Fibroblast of skin of left quadriceps (primary cell): Measurements from ENCODE around the gene SULT4A1.
"Not testable (repeated sequence)": the region's sequence is repeated elsewhere in the genome, so short reads cannot be mapped to it uniquely, and the experiment has no call there.

Source experiments
- DNase-seq, 2 experiments: peaks; one replicate each; pipeline ENCODE4 v3.0.0-alpha.2; 2013; ENCODE audit warnings: low read depth in 2 of 2

The SULT4A1 gene, protein sequence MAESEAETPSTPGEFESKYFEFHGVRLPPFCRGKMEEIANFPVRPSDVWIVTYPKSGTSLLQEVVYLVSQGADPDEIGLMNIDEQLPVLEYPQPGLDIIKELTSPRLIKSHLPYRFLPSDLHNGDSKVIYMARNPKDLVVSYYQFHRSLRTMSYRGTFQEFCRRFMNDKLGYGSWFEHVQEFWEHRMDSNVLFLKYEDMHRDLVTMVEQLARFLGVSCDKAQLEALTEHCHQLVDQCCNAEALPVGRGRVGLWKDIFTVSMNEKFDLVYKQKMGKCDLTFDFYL

DNA sequence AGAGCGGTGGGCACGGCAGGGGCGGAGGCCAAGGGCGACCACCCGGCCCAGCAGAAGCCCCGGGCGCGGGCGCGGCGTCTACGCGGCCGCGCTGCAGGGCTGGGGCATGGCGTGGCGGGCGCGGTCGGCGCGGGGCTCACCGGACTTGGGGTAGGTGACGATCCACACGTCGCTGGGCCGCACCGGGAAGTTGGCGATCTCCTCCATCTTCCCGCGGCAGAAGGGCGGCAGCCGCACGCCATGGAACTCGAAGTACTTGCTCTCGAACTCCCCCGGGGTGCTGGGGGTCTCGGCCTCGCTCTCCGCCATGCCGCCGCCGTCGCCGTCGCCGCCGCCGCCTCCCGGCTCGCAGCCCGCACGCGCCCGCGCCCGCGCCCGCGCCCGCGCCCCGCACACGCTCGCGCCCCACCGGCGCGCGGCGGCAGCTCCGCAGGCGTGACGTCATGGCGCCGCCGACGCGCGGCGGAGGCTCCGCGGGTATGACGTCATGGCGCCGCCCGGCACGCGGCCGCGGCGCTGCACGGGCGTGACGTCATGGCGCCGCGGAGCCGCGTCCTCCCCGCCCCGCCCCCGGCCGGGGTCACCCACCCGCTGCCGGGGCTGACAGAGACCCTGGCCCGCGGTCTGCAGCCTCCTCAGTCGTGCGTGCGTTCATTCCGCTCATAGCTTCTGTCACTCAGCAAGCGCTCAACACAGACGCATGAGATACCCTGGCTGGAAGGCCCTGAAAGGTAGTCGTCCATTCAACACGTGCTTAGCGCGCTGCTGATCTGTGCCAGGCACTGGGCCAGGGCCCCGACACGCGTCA is at the start of gene SULT4A1:
TSS of gene SULT4A1 (minus strand) at position 440 of the 808 bp plus-strand sequence. CDS start at position 309, 131 bp downstream.
- no peak for DNase-seq

DNA sequence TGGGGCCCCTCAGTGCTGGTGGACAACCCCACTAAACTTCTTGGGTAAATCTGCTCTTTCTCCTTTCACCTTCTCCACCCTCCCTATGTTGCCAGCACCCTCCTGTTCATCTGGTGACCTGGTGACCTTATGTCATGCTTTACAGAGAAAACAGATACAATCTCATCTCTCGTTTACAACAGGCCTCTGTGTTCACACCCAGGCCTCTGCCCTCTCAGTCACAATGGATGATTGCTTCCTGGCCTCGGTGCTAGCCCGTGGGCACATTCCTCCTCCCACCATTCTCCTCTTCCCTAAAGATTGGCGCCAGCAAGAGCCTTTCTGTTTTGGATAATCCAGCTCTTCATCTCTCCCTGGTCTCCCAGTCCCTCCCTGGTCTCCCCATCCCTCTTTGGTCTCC is 49.0 kb upstream of the SULT4A1 start:
- DNase-seq, result no peak

DNA sequence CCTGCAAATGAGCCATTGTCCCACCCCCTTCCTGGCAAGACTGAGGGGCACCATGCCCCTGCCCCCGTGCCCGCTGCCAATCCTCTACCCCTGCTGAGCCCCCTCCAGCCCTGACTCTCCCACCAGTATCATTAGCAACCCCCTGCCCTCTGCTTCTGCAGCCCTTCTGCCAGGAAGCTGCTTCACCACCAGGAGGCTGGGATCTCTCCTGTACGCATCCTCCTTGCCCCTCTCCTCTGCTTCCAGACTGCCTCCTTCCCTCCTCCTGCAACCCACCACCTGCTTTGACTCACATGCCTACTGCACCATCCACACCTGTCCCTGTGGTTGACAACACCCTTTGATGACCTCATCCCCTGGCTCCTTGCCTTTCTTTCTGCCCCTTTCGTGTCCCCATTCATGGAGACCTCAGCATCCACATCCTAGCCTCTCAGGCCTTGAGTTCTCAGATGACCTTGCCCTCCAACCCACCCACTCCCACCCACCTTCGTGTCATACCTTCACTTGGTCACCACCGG is 47.9 kb upstream of the SULT4A1 start:
- no peak for DNase-seq

DNA sequence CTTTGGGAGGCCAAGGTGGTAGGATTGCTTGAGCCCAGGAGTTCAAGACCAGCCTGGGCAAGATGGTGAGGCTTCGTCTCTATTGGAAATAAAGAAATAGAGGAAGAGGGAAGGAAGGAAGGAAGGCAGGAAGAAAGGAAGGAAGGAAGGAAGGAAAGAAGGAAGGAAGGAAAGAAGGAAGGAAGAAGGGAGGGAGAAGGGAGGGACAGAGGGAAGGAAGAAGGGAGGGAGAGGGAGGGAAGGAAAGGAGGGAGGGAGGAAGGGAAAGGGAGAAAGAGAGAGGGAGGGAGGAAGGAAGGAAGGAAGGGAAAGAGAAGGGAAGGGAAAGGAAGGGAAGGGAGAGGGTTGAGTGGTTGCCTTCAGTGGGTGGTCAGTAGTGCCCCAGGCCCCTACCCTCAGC is 47.4 kb upstream of the SULT4A1 start:
- no peak for DNase-seq

DNA sequence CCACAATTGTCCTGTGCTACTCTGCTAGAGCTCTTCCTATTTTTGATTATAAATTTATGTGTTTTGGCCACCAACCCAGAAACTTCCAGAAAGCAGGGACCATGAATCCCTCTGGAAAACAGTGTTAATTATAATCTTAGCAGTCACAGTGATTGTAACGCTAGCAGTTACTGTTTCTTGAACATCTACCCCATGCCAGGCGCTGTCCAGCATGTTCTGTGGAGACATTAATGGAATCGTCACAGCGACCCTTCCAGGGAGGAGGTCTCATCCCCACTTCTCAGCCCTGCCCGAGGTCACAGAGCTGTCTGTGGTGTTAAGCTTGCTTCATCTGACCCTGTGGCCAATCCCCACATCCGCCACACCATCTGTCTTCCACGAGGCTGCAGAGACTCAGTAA is 43.4 kb upstream of the SULT4A1 start:
- DNase-seq, result no peak

DNA sequence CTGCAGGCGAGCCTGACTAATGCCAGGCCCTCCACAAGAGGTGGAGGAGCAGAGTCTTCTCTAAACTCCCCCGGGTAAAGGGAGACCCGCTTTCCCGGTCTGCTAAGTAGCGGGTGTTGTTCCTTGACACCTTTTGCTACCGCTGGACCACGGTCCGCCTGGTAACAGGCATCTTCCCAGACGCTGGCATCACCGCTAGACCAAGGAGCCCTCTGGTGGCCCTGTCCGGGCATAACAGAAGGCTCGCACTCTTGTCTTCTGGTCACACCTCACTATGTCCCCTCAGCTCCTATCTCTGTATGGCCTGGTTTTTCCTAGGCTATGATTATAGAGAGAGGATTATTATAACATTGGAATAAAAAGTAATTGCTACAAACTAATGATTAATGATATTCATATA is 42.1 kb upstream of the SULT4A1 start:
- DNase-seq, result not testable (repeated sequence)

DNA sequence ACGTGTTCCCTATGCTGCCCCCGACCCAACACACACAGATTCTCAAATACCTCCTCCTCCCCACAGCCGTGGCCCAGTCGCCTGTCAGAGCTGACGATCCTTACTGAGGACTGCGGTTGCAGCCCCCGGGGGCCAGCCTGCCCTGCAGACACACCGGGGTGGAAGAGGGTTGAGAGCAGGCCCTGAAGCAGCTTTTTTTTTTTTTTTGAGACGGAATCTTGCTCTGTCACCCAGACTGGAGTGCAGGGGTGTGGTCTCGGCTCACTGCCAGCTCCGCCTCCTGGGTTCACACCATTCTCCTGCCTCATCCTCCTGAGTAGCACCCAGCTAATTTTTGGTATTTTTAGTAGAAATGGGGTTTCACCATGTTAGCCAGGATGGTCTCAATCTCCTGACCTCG is 40.7 kb upstream of the SULT4A1 start:
- not testable (repeated sequence) for DNase-seq

DNA sequence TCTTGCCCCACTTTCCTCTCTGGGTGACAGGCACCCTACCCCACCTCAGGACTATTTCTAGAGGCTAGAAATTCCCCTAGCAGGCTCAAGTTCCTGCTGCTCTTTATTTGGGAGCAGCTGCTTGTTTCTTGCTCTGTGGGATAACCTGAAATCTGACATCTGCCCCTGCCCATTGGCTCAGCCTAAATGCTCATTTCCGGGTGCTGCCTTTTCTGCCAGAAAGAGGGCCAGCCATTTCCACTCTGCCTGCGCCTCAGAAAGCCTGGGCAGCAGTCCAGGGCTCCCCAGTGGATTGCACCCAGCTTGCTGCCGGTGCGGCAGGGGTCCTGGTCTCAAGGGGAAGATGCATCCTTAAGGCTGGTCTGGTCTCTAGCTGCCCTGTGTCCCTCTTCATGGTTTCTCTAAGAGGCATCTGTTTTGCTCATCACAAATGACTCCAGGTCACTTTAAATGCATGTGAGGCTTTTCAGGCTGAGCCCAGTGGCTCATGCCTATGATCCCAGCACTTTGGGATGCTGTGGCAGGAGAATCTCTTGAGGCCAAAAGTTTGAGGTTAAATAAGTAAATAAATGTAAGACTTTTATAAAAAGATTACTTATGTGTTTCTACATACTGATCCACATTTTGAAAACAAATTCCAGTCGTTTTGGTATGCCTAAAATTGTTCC is 39.8 kb upstream of the SULT4A1 start:
- DNase-seq, result peak; percentile 63 to 70

DNA sequence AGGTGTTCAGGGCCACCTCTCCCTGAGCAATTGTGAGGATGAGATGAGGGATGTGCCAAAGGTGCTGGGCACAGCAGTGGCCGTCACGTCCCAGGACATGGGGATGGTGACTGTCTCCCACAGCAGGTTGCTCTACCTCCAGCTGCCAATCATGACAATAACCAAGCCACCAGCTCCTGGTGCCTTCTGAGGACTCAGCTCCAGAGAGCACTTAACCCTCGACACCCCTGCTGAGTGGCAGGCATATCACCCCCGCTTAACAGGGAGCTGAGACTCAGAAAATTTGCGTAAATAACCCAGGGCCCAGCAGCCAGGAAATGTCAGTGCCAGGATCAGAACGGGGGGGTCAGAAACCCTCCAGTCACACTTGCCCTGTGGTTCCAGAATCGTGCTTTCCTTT is 37.9 kb upstream of the SULT4A1 start:
- DNase-seq, result no peak

DNA sequence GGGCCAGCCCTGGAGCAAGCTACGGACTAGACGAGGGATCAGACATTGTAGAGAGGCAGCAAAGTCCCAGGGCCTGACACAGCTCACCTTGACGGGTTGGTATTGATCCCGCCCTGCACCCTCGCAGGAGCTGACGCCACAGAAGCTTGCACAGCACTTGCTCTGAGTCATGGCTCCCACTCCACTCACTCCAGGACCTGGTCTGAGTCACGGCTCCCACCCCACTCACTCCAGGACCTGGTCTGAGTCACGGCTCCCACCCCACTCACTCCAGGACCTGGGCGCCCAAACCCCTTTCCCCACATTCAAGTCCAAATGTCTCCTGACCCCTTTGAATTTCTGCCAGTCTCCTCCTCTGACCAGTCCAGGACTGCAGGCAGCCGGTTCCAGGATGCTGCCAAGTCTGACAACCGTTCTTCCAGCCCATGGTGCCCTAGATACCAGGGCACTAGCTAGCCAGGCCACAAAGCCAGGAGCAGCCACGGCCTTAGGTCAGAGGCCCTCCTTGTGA is 35.5 kb upstream of the SULT4A1 start:
- no peak for DNase-seq

DNA sequence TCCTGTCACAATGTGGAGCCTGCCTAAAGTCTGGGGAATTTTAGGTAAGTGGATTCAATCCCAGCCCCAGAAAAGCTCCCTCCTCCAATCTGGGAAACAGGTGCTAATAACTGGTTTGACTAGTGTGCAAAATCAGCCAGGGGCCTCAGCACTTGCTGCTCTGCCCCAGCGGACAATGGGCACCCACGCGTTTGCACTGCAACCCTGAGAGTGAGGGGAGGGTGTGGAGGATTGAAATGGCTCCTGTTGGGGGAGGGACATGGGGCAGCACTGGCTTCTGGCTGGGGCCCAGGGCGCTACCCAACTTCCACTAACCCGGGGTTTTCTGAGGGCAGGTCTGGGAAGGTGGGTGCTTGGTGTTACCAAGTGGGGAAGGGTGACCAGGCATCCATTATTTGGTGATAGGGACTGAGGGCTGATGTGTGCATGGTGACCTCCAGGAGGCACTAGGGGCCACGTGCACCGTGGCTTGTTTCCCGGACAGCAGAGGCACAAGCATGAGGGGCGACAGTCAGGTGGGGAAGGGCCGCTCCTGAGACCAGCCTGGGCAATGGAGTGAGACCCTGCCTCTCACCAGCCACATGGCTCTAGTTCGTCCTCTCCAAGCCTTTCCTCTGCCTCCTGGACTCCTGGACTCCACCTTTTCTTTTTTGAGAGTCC is 33.8 kb upstream of the SULT4A1 start:
- no peak for DNase-seq

DNA sequence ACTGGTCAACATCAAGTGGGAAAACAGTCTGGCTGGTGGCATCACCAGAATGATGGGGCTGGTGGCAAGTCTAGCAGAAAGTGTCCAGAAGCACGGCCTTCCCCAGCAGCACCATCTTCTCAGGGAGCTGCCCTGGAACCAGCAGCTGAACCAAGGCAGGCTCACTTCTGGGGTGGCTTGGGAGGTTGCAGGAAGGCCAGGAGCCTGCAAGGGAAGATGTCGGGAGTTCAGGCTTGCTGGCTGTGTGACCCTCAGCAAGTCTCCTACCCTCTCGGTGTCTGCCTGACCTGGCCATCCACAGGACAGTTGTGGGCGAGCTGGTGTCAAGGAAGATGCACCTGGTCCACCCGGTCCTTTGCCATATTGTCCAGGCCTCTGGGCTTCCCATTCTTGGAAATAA is 31.8 kb upstream of the SULT4A1 start:
- DNase-seq, result no peak

DNA sequence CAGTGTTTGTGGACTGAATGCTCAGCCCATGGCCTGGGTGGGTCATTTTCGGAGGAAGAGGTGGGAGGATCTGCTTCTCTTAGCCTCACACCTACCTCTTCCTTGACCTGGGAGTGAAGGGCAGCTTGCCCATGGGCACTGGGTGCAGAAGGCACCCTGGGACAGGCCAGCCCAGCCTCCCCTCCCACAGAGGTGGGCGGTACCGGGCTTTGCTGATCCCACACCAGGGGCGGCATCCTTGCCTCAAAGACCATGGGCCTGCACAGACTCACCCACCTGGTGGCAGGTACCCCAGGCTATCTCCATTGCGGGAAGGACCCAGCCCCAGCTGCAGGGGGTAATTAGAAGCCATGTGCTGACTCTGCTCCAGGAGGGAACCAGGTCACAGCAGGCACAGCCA is 31.0 kb upstream of the SULT4A1 start:
- DNase-seq, result no peak

DNA sequence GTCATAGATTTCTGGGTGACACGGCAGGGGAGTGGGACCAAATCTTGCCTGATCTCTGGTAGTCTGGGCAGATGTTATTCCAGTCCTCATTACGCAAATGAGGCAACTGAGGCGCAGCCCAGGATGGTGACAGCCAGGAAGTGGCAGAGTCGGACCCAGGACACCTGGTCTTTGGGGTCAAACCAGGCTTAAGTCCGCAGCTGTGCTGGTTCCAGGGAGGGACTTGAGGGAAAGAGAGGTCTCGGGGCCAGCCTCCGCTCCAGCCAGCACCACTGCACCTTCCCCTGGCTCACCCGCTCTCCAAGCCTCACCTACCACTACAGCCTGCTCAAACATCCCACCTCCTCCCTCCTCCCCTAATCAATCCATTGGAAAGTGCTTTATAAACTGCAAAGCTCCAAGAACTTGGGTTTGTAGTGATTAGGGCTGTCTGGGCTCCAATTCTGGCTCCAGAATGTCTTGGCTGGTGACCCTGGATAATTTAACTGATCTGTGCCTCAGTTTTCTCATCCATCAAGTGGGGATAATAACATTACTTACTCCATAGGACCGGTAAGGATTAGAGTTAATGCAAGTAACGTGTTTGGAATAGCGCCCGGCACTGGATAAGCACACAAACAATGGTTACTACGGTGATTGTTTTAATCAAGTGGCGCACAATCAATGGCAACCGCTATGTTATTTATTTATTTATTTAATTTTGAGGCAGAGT is 30.0 kb upstream of the SULT4A1 start:
- no peak for DNase-seq

DNA sequence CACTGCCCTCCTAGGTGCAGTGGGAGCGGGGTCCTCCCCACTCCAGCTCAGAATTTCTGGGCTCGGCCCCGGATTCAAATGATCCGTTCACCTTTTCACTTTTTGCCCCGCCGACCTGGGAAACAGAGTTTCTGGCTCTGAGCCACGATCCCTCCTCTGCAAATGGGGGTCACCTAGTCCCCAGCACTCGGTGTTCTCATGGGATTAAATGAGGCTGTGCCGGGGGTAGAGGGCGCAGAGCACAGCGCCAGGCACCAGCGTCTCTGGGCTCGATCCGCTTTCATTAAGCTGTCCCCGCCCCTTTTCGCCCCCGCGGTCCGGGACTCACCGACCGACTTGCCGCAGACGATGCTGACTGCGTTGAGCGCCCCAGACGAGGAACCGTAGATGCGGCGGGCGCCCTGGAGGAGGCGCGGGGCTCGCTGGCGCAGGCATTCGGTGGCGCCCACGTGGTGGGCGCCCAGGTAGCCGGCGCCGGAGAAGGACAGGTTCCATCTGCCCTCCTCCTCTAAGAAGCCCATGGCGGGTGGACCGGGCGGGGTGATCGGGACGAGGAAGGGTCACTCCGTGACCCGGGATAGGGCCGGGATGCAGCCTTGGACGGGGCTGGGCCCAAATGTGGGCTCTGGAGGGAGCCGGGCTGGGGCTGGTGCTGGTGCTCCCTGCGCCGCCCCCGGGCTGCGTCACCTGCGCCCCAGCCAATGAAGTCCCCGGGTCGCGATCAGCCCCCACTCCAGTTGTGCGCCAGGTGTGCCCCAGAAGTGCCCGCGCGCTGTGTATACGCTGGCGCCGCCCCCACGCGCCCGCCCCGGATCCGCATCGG is 29.3 kb upstream of the SULT4A1 start, which contains the start of gene PNPLA5:
TSS of gene PNPLA5 (minus strand) at position 654 of the 823 bp plus-strand sequence. CDS start at position 521, 133 bp downstream.
- DNase-seq, result no peak

DNA sequence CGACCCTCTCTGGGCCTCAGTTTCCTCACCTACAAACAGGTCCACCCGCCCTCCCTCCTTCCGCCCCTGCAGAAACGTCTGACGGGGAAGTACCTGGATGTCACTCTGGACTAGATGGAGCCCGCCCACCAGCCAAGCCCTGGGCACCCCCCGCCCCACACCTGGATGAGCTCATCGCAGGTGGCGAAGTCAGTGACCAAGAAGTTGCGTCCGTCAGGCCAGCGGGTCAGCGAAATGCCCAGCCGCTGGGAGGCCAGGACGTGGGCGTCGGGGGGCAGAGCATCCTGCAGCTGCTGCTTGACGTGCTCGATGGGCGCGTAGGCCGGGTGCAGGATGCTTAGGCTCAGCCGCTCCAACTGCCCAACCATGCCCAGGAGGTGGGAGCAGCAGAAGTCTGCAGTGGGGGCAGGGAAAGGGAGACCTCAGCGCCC is 28.6 kb upstream of the SULT4A1 start:
- DNase-seq, result no peak

DNA sequence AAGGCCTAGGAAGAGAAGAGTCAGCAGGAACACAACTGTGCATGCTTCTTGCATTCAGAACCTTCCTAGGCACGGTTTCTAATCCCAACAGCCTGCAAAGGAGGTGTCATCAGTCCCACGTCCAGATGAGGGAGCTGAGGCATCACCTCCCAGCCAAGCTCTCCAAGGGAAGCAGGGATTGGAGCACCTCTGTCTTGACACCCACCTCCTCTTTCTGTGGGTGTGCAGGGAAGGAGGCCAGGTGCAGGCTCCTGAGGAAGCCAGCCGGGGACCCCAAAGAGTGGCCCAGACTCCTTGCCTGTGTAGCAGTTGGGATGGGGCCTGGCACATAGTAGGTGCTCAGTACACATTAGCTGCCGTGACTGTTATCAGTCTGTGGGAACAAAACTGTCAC is 27.5 kb upstream of the SULT4A1 start:
- no peak for DNase-seq

DNA sequence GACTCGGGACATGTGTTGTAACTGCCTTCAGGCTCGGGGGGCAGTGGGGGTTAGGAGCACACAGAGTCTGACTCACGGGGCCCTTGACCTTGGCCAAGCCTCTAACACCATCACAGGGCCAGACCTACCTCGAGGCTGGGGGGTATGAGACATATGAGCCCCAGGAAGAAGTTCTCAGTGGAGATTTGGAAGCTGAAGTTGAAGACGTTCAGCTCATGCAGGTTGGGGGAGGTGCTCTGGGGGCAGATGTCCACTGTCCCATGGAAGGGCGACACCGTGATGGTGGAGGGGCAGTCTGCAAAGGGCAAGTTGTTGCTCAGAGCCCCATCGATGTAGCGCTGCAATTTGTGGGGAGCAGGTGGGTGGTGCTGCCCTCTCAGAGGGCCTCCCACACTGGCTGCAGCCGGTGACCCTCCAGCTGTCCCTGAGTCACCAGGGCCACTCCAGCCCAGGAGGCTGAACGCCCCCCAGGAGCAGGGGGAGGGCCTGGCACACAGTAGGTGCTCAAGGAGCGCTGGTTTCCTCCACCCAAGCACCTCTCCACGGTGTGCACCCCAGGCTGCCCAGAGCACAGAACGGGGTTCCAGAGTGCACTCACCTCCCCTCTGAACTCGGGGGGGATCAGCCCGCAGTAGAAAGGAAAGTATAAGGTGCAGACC is 27.0 kb upstream of the SULT4A1 start:
- no peak for DNase-seq

DNA sequence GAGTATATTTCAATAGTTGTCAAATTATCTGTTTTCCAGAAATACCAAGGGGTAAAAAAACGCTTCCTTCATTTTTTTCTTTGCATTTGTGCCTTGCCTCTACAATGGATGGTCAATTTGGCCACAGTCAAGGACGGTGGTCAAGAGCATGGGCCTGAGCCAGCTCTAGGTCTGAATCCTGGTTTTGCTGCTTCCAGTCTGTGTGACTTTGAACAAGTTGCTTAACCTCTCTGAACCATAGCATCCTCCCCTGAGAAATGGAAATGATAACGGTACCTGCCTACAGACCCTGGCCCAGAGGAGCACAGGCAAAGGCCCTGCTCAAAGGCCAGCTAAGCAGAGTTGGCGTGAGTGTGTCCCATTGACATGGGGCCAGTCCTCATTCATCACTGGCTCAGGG is 26.4 kb upstream of the SULT4A1 start:
- DNase-seq, result no peak

DNA sequence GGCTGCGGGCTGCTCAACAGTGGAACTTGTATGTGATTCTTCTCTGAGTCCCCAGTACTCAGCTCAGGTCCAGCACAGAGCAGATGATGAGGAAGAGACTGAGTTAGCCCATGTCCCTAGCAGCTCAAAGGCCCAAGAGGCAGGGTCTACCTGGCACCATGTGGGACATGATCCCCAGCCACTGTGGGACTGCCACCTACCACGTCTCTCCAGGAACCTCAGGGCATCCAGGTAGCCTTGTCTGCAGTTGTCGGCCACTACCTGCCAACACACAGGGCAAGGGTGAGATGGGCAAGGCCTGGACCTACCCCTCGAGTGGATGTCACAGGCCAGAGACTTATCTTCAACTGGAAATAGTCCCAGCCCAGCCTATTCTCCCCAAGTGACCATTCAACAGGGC is 25.1 kb upstream of the SULT4A1 start:
- no peak for DNase-seq
